Esophagus squamous epithelium (tissue), 4 donors: Measurements from ENCODE around the gene MYH10.

Experiments
- CTCF ChIP-seq, 6 experiments: fragments of 450-650 bp in 4 of 6; fragments of 200-600 bp in 2 of 6; sonication (generic) in 2 of 6; IDR thresholded peaks; one replicate each; pipeline ENCODE4 v1.5.1; 2016 to 2019; ENCODE audit warnings: antibody characterized with exemption in 6 of 6, mild to moderate bottlenecking in 4 of 6, moderate library complexity in 4 of 6
- POLR2A ChIP-seq, 4 donors: fragments of 450-650 bp; IDR thresholded peaks; one replicate each; pipeline ENCODE4 v1.6.1; 2017; ENCODE audit warnings: antibody characterized with exemption in 4 of 4, mild to moderate bottlenecking in 4 of 4, moderate library complexity in 3 of 4

- TF ChIP-seq POLR2A (IDR thresholded peaks at IDR 0.05) (no peak), CTCF (IDR thresholded peaks at IDR 0.05) (no peak)
Observed at GRCh38 chr17:8520981-8521380, 109.5 kb downstream of the MYH10 start.
